LNCaP clone FGC (cell line): ENCODE measurements around the gene KRTAP5-1.
A peak's percentile ranks its signal among the peaks of the same experiment; 100 is the strongest.

Source experiments
- DNase-seq: peaks from one replicate; pipeline ENCODE4 v3.0.0-alpha.2; 2011; ENCODE audit warnings: low read depth
- H3K4me3 ChIP-seq: 2 replicates; pipeline ENCODE4 v1.5.1; 2011; ENCODE audit warnings: mild to moderate bottlenecking, low read depth, low read length, control low read depth
- CTCF ChIP-seq: IDR thresholded peaks from 2 replicates; pipeline ENCODE4 v1.5.1; 2012; ENCODE audit warnings: mild to moderate bottlenecking; ENCODE audit not compliant: control insufficient read depth, insufficient read depth; ENCODE audit errors: extremely low read depth

KRTAP5-1 gene

GRCh38 chr11:1569251-1569780 lies 15.8 kb downstream of the KRTAP5-1 start:
- H3K4me3 ChIP-seq, result no peak overlapping the region
- DNase-seq, result no peak
- TF ChIP-seq CTCF, result no peak

- no peak overlapping the region for H3K4me3 ChIP-seq
- no peak for DNase-seq
- no peak for TF ChIP-seq CTCF
Measured at GRCh38 chr11:1568441-1568911, 16.6 kb downstream of the KRTAP5-1 start.

GRCh38 chr11:1567721-1568100 lies 17.4 kb downstream of the KRTAP5-1 start:
- no peak overlapping the region for H3K4me3 ChIP-seq
- DNase-seq, result no peak

GRCh38 chr11:1567052-1567720 lies 17.9 kb downstream of the KRTAP5-1 start:
- DNase-seq, result no peak
- no peak for TF ChIP-seq CTCF
- H3K4me3 ChIP-seq, result no peak overlapping the region

More at GRCh38 chr11:1567721-1568100, 17.4 kb downstream of the KRTAP5-1 start:
- no peak for TF ChIP-seq CTCF

- DNase-seq, result no peak
- no peak overlapping the region for H3K4me3 ChIP-seq
- TF ChIP-seq CTCF, result peak; percentile 34
Measured at GRCh38 chr11:1566381-1567051, 18.6 kb downstream of the KRTAP5-1 start.

GRCh38 chr11:1565904-1566247 lies 19.2 kb downstream of the KRTAP5-1 start:
- no peak overlapping the region for H3K4me3 ChIP-seq
- TF ChIP-seq CTCF, result no peak
- DNase-seq, result no peak
